Fibroblast of villous mesenchyme (primary cell): ENCODE data around the gene TBX10. TPM values are rescaled to one million over a fixed set of nuclear protein-coding genes. Genes with fewer than 3 reads are reported as not detected.

Experiments used
- DNase-seq: peaks from one replicate; pipeline ENCODE4 v3.0.0-alpha.2; 2010; ENCODE audit warnings: low read depth
- H3K4me3 ChIP-seq: 2 replicates; pipeline ENCODE4 v1.5.1; 2011; ENCODE audit warnings: low read depth, mild to moderate bottlenecking, low read length
- CTCF ChIP-seq: IDR thresholded peaks from 2 replicates; pipeline ENCODE4 v1.5.1; 2012; ENCODE audit warnings: low read depth, mild to moderate bottlenecking, low read length; ENCODE audit not compliant: insufficient read depth
- total RNA-seq: library from RNA; depleted of rRNA; stranded (reverse); fragments of >200 nt; gene quantifications from 2 replicates; pipeline ENCODE4 v1.2.3, GENCODE V29; 2012

TBX10 gene
- total RNA-seq, 1 donor = not detected

GRCh38 chr11:67674442-67674871, 34.9 kb upstream of the TBX10 start, which contains the start of gene ALDH3B2:
Gene ALDH3B2, minus strand, starts transcription at chr11:67674623. Its CDS starts 7,688 bp downstream, at chr11:67666935.
- TF ChIP-seq CTCF = no peak
- no peak for DNase-seq
- H3K4me3 ChIP-seq = no peak within 1 kb of the TSS

- no peak overlapping the region for H3K4me3 ChIP-seq
- DNase-seq = no peak
- TF ChIP-seq CTCF = no peak
These were observed 34.3 kb upstream of the TBX10 start for GRCh38 chr11:67673902-67674301.

- no peak overlapping the region for H3K4me3 ChIP-seq
- no peak for DNase-seq
- TF ChIP-seq CTCF = no peak
These were observed 33.8 kb upstream of the TBX10 start for GRCh38 chr11:67673358-67673757.

GRCh38 chr11:67671211-67671520, 31.6 kb upstream of the TBX10 start:
- TF ChIP-seq CTCF = no peak

GRCh38 chr11:67670316-67671210, 31.0 kb upstream of the TBX10 start:
- TF ChIP-seq CTCF = no peak
- DNase-seq = no peak

More at GRCh38 chr11:67671211-67671520, 31.6 kb upstream of the TBX10 start:
- DNase-seq = no peak
- no peak overlapping the region for H3K4me3 ChIP-seq

GRCh38 chr11:67668192-67668551, 28.6 kb upstream of the TBX10 start:
- no peak for DNase-seq
- no peak overlapping the region for H3K4me3 ChIP-seq
- no peak for TF ChIP-seq CTCF

More at GRCh38 chr11:67670316-67671210, 31.0 kb upstream of the TBX10 start:
- no peak overlapping the region for H3K4me3 ChIP-seq
